Natural killer cell treated with Interleukin-12 subunit alpha and Interleukin-12 subunit beta and Interleukin-15 and Interleukin-18, amount 100 ng/mL, for 72 hours (primary cell): Measurements from ENCODE around the gene EXD3. TPM values are rescaled to one million over a fixed set of nuclear protein-coding genes. Genes with fewer than 3 reads are reported as not detected.
"Not testable (repeated sequence)": the region's sequence is repeated elsewhere in the genome, so short reads cannot be mapped to it uniquely, and the experiment has no call there.

Experiments
- ATAC-seq, 2 donors: fragments of 150-1000 bp; cut with Tn5 transposase in 1 of 2; sonication (Bioruptor Pico), chemical (Tn5 transposase) in 1 of 2; 2 replicates each; pipeline ENCODE4 v1.10.0; 2021
- DNase-seq: peaks from one replicate; pipeline ENCODE4 v3.0.0; 2022; ENCODE audit warnings: low spot score
- H3K27ac Mint-ChIP-seq, 2 donors: 1 replicate in 1 of 2; 2 replicates in 1 of 2; pipeline ENCODE4 v1.8.0; 2022; ENCODE audit warnings: mixed read lengths in 2 of 2, mild to moderate bottlenecking in 1 of 2, moderate library complexity in 1 of 2
- H3K27me3 Mint-ChIP-seq, 2 donors: 1 replicate in 1 of 2; 2 replicates in 1 of 2; pipeline ENCODE4 v1.8.0; 2022; ENCODE audit warnings: mixed read lengths in 2 of 2
- H3K36me3 Mint-ChIP-seq: one replicate; pipeline ENCODE4 v1.8.0; 2022; ENCODE audit warnings: mixed read lengths
- H3K4me1 Mint-ChIP-seq, 2 donors: 1 replicate in 1 of 2; 2 replicates in 1 of 2; pipeline ENCODE4 v1.8.0; 2022; ENCODE audit warnings: low read depth in 2 of 2, mixed read lengths in 2 of 2, mild to moderate bottlenecking in 1 of 2
- H3K4me3 Mint-ChIP-seq: one replicate; pipeline ENCODE4 v1.8.0; 2022; ENCODE audit warnings: mixed read lengths
- H3K9me3 Mint-ChIP-seq: 2 replicates; pipeline ENCODE4 v1.8.0; 2022; ENCODE audit warnings: mixed read lengths
- total RNA-seq, 2 donors: library from RNA; stranded (reverse); gene quantifications; one replicate each; pipeline ENCODE4 v1.2.3, GENCODE V29; 2022

The EXD3 gene
- total RNA-seq, 2 donors from 2014 or later: 7.6 to 7.9 TPM

DNA sequence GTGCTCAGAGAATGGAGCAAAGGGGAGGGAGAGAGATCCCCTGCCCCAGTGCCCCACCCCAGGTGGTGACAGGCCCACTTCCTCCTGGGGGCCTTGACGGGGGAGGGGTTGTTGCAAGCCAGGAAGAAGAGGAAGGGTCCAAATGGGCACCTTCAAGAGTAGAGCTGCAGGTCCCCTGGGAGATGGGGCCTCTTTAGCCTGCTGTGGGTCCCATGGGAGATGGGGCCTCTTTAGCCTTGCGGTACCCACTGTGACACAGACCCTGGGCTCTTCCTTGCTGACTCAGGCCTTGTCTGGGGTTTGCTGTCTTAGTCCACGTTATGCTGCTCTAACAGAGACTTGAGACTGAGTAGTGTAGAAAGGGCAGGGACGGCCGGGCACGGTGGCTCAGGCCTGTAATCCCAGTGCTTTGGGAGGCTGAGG, 155.0 kb downstream of the EXD3 start:
- no peaks in the 10 kb centered on the region for H3K9me3 Mint-ChIP-seq
- no peaks in the 10 kb centered on the region for H3K27me3 Mint-ChIP-seq

DNA sequence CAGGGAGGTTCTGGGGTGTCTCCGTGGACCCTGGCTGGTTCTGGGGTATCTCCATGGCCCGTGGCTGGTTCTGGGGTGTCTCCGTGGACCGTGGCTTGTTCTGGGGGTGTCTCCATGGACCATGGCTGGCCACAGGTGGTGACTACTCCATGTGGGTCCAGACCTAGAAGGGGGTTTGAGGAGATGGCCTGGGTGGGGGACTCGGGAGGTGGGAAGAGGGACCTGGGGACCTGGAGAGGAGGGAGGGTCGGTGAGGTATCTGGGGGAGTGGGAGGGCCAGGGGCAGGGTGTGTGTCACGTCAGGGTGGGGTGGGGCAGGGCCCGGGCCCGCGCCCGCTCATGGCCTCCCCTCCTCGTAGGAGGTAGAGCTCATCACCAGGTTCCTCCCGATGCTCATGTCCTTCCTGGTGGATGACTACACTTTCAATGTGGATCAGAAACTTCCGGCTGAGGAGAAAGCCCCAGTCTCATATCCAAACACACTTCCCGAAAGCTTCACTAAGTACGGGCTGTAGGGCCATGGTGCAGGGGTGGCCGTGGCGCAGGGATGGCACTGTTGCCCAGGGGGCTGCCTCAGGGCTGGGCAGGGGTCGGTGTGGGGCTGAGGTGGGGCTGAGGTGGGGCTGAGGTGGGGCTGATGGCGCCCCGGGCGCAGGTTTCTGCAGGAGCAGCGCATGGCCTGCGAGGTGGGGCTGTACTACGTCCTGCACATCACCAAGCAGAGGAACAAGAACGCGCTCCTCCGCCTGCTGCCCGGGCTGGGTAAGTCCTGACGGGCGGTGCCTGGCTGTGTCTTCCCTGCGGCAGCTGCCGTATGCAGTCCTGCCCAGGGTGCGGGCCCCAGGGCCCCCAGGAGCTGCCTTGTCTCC, 156.1 kb downstream of the EXD3 start:
- ATAC-seq (no peak), DNase-seq (no peak)
- no peak overlapping the region for H3K4me3 Mint-ChIP-seq
- no peaks in the 10 kb centered on the region for H3K27me3 Mint-ChIP-seq
- peaks cover 9 to 11% of the 10 kb centered on the region in 2 donors for H3K4me1 Mint-ChIP-seq
- no peak overlapping the region for H3K27ac Mint-ChIP-seq
- H3K9me3 Mint-ChIP-seq: no peaks in the 10 kb centered on the region
- H3K36me3 Mint-ChIP-seq: peaks cover 8% of the 10 kb centered on the region

More for the DNA sequence above, 155.0 kb downstream of the EXD3 start:
- Mint-ChIP-seq H3K4me1 (peaks cover 9 to 11% of the 10 kb centered on the region in 2 donors), H3K27ac (no peak overlapping the region), H3K4me3 (no peak overlapping the region), H3K36me3 (peaks cover 7% of the 10 kb centered on the region)
- no peak for ATAC-seq
- no peak for DNase-seq

DNA sequence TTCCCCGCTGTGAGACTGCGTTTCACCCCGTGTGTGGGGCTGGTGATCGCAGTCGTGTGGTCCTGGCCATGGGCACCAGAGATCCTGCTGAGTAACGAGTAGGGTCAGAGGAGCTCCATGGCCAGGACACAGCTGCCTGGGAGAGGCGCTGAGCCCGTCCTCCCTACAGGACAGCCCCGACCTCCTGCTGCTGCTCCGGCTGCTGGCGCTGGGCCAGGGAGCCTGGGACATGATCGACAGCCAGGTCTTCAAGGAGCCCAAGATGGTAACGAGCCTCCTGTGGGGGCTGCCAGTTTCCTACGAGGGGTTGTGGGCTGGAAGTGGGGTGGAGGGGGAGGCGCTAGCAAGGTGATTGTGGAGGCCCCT, 156.8 kb downstream of the EXD3 start:
- H3K27me3 Mint-ChIP-seq: no peaks in the 10 kb centered on the region
- H3K27ac Mint-ChIP-seq: no peak overlapping the region
- H3K9me3 Mint-ChIP-seq: no peaks in the 10 kb centered on the region
- no peak for DNase-seq
- H3K36me3 Mint-ChIP-seq: peaks cover 12% of the 10 kb centered on the region
- H3K4me3 Mint-ChIP-seq: no peak overlapping the region
- peaks cover 7 to 10% of the 10 kb centered on the region in 2 donors for H3K4me1 Mint-ChIP-seq
- peak in 1 of 2 donors; percentile 18 for ATAC-seq

DNA sequence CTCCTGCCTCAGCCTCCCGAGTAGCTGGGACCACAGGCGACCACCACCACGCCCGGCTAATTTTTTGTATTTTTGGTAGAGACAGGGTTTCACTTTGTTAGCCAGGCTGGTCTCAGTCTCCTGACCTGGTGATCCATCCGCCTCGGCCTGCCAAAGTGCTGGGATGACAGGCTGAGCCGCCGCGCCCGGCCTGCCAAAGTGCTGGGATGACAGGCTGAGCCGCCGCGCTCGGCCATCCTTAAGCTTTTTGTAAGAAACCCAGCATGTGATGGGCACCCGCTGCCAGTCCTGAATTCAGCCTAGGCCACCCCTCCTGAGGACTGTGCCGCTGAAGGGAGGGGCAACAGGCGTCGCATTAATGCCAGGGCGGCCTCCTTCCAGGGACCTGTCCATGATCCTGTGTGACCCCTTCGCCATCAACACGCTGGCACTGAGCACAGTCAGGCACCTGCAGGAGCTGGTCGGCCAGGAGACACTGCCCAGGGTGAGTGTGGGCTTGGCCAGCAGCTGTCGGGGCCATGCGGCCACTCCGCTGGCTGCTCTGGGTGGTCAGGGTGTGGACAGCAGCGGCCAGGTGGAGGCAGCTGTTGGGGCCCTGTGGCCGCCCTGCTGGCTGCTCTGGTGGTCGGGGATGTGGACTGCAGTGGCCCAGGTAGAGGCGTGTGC, 157.3 kb downstream of the EXD3 start:
- peaks cover 12% of the 10 kb centered on the region for H3K36me3 Mint-ChIP-seq
- no peak overlapping the region for H3K4me3 Mint-ChIP-seq
- H3K4me1 Mint-ChIP-seq: peaks cover 7 to 10% of the 10 kb centered on the region in 2 donors
- H3K27ac Mint-ChIP-seq: no peak overlapping the region
- H3K9me3 Mint-ChIP-seq: no peaks in the 10 kb centered on the region
- ATAC-seq: no peak
- DNase-seq: no peak
- no peaks in the 10 kb centered on the region for H3K27me3 Mint-ChIP-seq

DNA sequence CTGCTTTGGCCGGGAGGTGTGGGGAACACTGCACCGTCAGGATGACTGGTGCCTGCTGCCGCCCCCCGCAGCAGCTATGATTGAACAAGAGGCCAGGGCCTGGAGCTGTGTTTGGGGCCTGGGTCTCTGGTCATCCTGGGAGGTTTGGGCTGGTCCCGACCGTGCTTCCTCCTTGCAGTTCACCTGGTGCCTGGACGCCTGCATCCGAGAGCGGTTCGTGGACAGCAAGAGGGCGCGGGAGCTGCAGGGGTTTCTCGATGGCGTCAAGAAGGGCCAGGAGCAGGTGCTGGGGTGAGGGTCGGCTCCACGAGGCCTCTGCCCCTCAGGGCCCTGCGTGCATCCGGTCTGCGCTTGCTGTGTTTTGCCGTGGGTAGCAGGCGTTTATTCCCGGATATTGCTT, 158.9 kb downstream of the EXD3 start:
- H3K36me3 Mint-ChIP-seq: peaks cover 12% of the 10 kb centered on the region

DNA sequence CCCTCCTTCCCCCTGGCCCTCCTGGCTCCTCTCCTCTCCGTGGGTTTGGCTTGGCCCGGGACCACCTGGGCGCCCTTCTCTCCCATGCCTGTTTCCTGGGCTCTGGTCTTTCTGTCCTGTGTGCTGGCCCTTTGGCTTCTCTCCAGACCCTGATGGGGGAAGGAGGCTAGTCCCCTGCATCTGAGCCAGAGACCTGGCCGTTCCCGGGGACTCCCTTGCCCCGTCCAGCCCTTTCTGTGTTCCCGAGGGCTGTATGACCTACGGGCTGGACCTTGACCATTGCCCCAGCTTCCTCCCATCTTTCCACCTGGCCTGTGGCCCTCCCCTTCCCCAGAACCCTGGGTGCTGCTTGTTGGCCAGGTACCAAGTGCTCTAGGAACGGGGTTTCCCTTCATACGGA, 159.5 kb downstream of the EXD3 start:
- peaks cover 8% of the 10 kb centered on the region for H3K36me3 Mint-ChIP-seq
- H3K27ac Mint-ChIP-seq: no peak overlapping the region
- no peak for ATAC-seq
- H3K9me3 Mint-ChIP-seq: no peaks in the 10 kb centered on the region
- DNase-seq: no peak
- no peaks in the 10 kb centered on the region for H3K27me3 Mint-ChIP-seq
- peaks cover 3 to 4% of the 10 kb centered on the region in 2 donors for H3K4me1 Mint-ChIP-seq
- no peak overlapping the region for H3K4me3 Mint-ChIP-seq

More for the DNA sequence above, 158.9 kb downstream of the EXD3 start:
- no peak for DNase-seq
- H3K4me1 Mint-ChIP-seq: peaks cover 7% of the 10 kb centered on the region in 2 donors
- no peaks in the 10 kb centered on the region for H3K9me3 Mint-ChIP-seq
- H3K27me3 Mint-ChIP-seq: no peaks in the 10 kb centered on the region
- H3K27ac Mint-ChIP-seq: no peak overlapping the region
- no peak for ATAC-seq
- H3K4me3 Mint-ChIP-seq: no peak overlapping the region

DNA sequence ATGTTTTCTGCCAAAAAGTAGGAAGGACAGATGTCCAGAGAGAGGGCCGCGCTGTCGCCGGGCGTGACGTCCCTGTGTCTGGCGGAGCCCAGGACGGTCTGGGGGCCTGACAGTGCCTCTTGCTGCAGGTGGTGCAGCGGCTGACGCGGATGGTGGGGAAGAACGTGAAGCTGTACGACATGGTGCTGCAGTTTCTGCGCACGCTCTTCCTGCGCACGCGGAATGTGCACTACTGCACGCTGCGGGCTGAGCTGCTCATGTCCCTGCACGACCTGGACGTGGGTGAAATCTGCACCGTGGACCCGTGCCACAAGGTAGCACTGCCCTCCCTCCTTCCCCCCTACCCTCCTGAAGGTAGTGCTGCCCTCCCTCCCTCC, 160.1 kb downstream of the EXD3 start:
- Mint-ChIP-seq H3K27ac (no peak overlapping the region), H3K4me3 (no peak overlapping the region), H3K36me3 (peaks cover 5% of the 10 kb centered on the region), H3K27me3 (no peaks in the 10 kb centered on the region), H3K4me1 (peaks cover 0 to 3% of the 10 kb centered on the region in 2 donors), H3K9me3 (no peaks in the 10 kb centered on the region)
- ATAC-seq (no peak), DNase-seq (no peak)

DNA sequence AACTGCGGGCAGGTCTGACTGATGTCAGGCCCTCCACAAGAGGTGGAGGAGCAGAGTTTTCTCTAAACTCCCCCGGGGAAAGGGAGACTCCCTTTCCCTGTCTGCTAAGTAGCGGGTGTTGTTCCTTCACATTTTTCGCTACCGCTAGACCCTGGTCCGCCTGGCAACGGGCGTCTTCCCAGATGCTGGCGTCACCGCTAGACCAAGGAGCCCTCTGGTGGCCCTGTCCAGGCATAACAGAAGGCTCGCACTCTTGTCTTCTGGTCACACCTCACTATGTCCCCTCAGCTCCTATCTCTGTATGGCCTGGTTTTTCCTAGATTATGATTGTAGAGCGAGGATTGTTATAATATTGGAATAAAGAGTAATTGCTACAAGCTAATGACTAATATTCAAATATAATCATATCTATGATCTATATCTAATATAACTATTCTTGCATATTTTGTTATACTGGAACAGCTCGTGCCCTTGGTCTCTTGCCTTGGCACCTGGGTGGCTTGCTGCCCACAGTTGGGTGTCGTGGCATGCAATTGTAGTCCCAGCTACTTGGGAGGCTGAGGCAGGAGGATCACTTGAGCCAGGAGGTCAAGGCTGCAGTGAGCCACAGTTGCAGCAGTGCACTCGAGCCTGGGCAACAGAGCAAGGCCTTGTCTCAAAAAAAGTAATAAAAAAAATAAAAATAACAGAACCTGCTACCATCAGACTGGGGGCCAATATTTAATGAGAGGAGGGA, 160.6 kb downstream of the EXD3 start:
- H3K4me1 Mint-ChIP-seq, ATAC-seq, H3K4me3 Mint-ChIP-seq, H3K36me3 Mint-ChIP-seq, H3K9me3 Mint-ChIP-seq, H3K27me3 Mint-ChIP-seq, H3K27ac Mint-ChIP-seq, DNase-seq: not testable (repeated sequence)

Other genes with a start within 250 kb of the EXD3 start
- gene ANAPC2, start 234.6 kb downstream of the EXD3 start, total RNA-seq: 10 to 100 TPM; 75.5 to 98.1 TPM
- gene SSNA1, start 234.5 kb downstream of the EXD3 start, total RNA-seq: 10 to 100 TPM; 78.3 to 91.4 TPM
- gene TPRN, start 222.4 kb downstream of the EXD3 start, total RNA-seq: 10 to 100 TPM in 1 of 2 donors, 1 to 10 TPM in 1; 9.0 to 19.1 TPM
- 10 to 100 TPM; 25.0 to 43.9 TPM for gene TMEM203, start 217.5 kb downstream of the EXD3 start, total RNA-seq
- 10 to 100 TPM; 33.0 to 81.9 TPM for gene NDOR1, start 217.5 kb downstream of the EXD3 start, total RNA-seq
- gene RNF208, start 200.9 kb downstream of the EXD3 start, total RNA-seq: 1 to 10 TPM; 1.4 to 1.9 TPM
- under 1 TPM; 0.29 to 0.33 TPM for gene CYSRT1, start 198.0 kb downstream of the EXD3 start, total RNA-seq
- not detected for gene RNF224, start 195.7 kb downstream of the EXD3 start, total RNA-seq
- gene SLC34A3, start 192.3 kb downstream of the EXD3 start, total RNA-seq: not detected
- gene TUBB4B, start 181.9 kb downstream of the EXD3 start, total RNA-seq: 100 to 1,000 TPM; 332 to 432 TPM
- not detected for gene STPG3, start 171.9 kb downstream of the EXD3 start, total RNA-seq
- 10 to 100 TPM; 58.8 to 90.3 TPM for gene NELFB, start 167.8 kb downstream of the EXD3 start, total RNA-seq
- gene TOR4A, start 145.4 kb downstream of the EXD3 start, total RNA-seq: 10 to 100 TPM; 31.1 to 38.4 TPM
- gene NRARP, start 120.9 kb downstream of the EXD3 start, total RNA-seq: 1 to 10 TPM in 1 of 2 donors, under 1 TPM in 1; 0.88 to 2.6 TPM
- gene NOXA1, start 231 bp upstream of the EXD3 start, total RNA-seq: under 1 TPM; 0.33 to 0.62 TPM
- gene ENTPD8, start 18.2 kb upstream of the EXD3 start, total RNA-seq: not detected
- gene NSMF, start 36.2 kb upstream of the EXD3 start, total RNA-seq: 10 to 100 TPM; 17.1 to 36.4 TPM
- gene PNPLA7, start 127.2 kb upstream of the EXD3 start, total RNA-seq: 1 to 10 TPM; 1.2 to 7.1 TPM
- 10 to 100 TPM; 35.9 to 48.6 TPM for gene MRPL41, start 128.7 kb upstream of the EXD3 start, total RNA-seq
- 10 to 100 TPM; 32.5 to 78.0 TPM for gene DPH7, start 155.8 kb upstream of the EXD3 start, total RNA-seq
- 10 to 100 TPM; 31.5 to 96.1 TPM for gene ZMYND19, start 167.3 kb upstream of the EXD3 start, total RNA-seq
- gene ARRDC1, start 182.5 kb upstream of the EXD3 start, total RNA-seq: 10 to 100 TPM; 56.6 to 64.7 TPM
- gene EHMT1, start 195.8 kb upstream of the EXD3 start, total RNA-seq: 100 to 1,000 TPM in 1 of 2 donors, 10 to 100 TPM in 1; 93.1 to 184 TPM